Loucy (cell line): ENCODE measurements around the gene ZFR2.

ENCODE experiments used
- H2AFZ ChIP-seq: fragments of 200-600 bp; sonication (generic); 2 replicates; pipeline ENCODE4 v1.6.0; 2016; ENCODE audit warnings: antibody characterized with exemption, mild to moderate bottlenecking, low read length, moderate library complexity
- H3F3A ChIP-seq: fragments of 200-600 bp; 2 replicates; pipeline ENCODE4 v1.6.0; 2016; ENCODE audit warnings: antibody characterized with exemption, low read depth, mild to moderate bottlenecking
- H3K27me3 ChIP-seq: fragments of 200-600 bp; sonication (generic); 2 replicates; pipeline ENCODE4 v1.6.1; 2014; ENCODE audit warnings: low read length, mild to moderate bottlenecking; ENCODE audit not compliant: insufficient read depth, poor library complexity, severe bottlenecking
- H3K36me3 ChIP-seq: fragments of 200-600 bp; sonication (generic); 2 replicates; pipeline ENCODE4 v1.6.1; 2016; ENCODE audit warnings: low read length; ENCODE audit not compliant: insufficient read depth
- H3K4me1 ChIP-seq: fragments of 200-600 bp; sonication (generic); 2 replicates; pipeline ENCODE4 v1.5.1; 2014; ENCODE audit warnings: low read length, mild to moderate bottlenecking; ENCODE audit not compliant: insufficient read depth, poor library complexity, severe bottlenecking
- H3K4me2 ChIP-seq: fragments of 200-600 bp; sonication (generic); 2 replicates; pipeline ENCODE4 v1.6.0; 2014; ENCODE audit warnings: antibody characterized with exemption, low read length, low read depth, mild to moderate bottlenecking; ENCODE audit not compliant: poor library complexity, severe bottlenecking
- H3K4me3 ChIP-seq: fragments of 200-600 bp; sonication (generic); 2 replicates; pipeline ENCODE4 v1.5.1; 2014; ENCODE audit warnings: low read length, mild to moderate bottlenecking, mixed read lengths; ENCODE audit not compliant: poor library complexity, severe bottlenecking
- H3K79me2 ChIP-seq: fragments of 200-600 bp; sonication (generic); 2 replicates; pipeline ENCODE4 v1.6.1; 2014; ENCODE audit warnings: low read length; ENCODE audit not compliant: insufficient read depth
- H3K9ac ChIP-seq: fragments of 200-600 bp; sonication (generic); 2 replicates; pipeline ENCODE4 v1.6.0; 2014; ENCODE audit warnings: mild to moderate bottlenecking, low read depth, low read length, moderate library complexity; ENCODE audit not compliant: poor library complexity, severe bottlenecking
- H3K9me2 ChIP-seq: fragments of 200-600 bp; sonication (generic); replicated peaks from 2 replicates; pipeline ENCODE4 v1.6.1; 2016; ENCODE audit warnings: low read depth, low read length, mixed read lengths
- H3K9me3 ChIP-seq: fragments of 200-600 bp; sonication (generic); 2 replicates; pipeline ENCODE4 v1.6.1; 2014; ENCODE audit warnings: mild to moderate bottlenecking, antibody characterized with exemption, low read length, low read depth; ENCODE audit not compliant: insufficient read depth
- H4K20me1 ChIP-seq: fragments of 200-600 bp; sonication (generic); 2 replicates; pipeline ENCODE4 v1.6.0; 2014; ENCODE audit warnings: antibody characterized with exemption, low read length, mild to moderate bottlenecking; ENCODE audit not compliant: insufficient read depth, poor library complexity, severe bottlenecking
- EZH2phosphoT487 ChIP-seq: fragments of 200-600 bp; IDR thresholded peaks from 2 replicates; pipeline ENCODE4 v1.6.1; 2018; ENCODE audit warnings: antibody characterized with exemption, mild to moderate bottlenecking, moderate library complexity, borderline replicate concordance
- TF ChIP-seq, protein P1 (sequence below): fragments of 200-600 bp; sonication (generic); conservative IDR thresholded peaks from 2 replicates; pipeline ENCODE4 v1.5.1; 2014; ENCODE audit warnings: mild to moderate bottlenecking, antibody characterized with exemption, low read length

Gene ZFR2

DNA sequence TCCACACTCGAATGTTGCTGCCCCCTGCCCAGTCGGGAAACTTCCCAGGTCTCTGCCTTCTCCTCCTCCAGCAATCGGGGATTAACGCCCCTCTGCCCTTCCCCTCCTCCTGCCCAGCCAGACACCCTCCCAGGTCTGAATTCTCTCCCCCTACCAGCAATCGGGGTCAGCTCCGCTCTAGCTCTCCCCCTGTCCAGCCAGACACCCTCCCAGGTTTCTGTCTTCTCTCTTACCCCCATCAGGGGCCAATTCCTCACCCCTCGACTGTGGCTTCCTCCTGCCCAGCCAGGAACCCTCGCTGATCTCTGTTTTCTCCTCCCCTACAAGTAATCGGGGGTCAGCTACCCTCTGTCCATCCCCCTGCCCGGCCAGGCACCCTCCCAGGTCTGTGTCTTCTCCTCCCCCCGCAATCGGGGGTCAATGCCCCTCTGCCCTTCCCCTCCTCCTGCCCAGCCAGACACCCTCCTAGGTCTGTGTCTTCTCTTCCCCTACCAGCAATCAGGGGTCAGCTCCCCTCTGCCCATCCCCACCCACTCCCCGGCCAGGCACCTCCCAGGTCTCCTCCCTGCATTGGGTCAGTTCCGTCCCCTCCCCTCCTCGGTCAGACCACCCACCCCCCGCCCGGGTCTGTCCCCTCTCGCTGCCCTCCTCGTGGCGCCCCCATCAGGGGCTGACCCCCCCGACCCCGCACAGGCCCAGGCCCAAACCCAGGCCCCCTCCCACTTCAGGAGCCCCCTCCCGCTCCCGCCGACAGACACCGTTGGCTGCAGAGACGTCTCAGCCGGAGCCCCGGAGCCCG is 668 bp downstream of the ZFR2 start:
- Histone ChIP-seq H3K9ac (no peak overlapping the region), H3F3A (no peaks in the 10 kb centered on the region), H3K36me3 (no peaks in the 10 kb centered on the region), H3K27me3 (no peaks in the 10 kb centered on the region), H4K20me1 (no peaks in the 10 kb centered on the region), H3K4me2 (no peak overlapping the region), H3K9me2 (no peaks in the 10 kb centered on the region), H2AFZ (no peak overlapping the region), H3K4me1 (no peaks in the 10 kb centered on the region), H3K9me3 (no peaks in the 10 kb centered on the region), H3K79me2 (no peaks in the 10 kb centered on the region), H3K4me3 (no peak overlapping the region)
- no peak for TF ChIP-seq EZH2phosphoT487
- TF ChIP-seq, protein P1, sequence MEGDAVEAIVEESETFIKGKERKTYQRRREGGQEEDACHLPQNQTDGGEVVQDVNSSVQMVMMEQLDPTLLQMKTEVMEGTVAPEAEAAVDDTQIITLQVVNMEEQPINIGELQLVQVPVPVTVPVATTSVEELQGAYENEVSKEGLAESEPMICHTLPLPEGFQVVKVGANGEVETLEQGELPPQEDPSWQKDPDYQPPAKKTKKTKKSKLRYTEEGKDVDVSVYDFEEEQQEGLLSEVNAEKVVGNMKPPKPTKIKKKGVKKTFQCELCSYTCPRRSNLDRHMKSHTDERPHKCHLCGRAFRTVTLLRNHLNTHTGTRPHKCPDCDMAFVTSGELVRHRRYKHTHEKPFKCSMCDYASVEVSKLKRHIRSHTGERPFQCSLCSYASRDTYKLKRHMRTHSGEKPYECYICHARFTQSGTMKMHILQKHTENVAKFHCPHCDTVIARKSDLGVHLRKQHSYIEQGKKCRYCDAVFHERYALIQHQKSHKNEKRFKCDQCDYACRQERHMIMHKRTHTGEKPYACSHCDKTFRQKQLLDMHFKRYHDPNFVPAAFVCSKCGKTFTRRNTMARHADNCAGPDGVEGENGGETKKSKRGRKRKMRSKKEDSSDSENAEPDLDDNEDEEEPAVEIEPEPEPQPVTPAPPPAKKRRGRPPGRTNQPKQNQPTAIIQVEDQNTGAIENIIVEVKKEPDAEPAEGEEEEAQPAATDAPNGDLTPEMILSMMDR, result no peak

DNA sequence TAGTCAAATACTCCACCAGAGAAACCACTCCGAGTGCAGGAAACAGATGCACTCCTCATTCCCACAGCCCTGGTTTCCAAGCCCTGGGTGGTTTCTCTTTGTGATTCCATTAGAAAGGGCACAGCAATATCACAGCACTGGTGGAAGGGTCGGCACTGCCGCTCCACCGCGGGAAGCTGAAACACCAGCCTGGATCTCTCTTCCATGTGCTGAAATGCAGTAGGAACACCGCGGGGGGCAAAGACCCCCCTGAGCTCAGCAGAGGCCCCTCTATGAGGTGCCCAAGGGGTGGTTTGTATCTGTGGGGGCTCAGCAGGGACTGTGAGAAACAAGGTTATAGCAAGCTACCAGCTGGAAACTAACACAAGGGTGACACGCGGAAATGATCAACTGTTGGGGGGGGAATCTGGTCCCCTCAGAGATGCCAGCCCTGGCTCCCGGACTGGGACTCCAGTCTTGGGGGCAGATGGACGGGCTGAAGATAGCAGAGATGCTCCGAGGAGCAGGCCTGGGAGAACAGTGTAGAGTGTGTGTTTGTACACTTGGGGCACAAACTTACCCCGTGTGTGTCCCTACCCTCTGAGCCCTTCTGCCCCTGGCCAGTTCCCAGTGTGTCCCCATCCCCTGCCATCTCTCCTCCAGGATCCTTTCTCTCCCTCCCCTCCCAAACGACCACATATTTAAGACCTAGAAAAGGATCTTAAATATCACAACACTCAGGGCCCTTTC is 1.8 kb downstream of the ZFR2 start:
- H3K9ac ChIP-seq, result no peak overlapping the region
- H3K27me3 ChIP-seq, result no peaks in the 10 kb centered on the region
- TF ChIP-seq, protein P1, result no peak
- no peak for TF ChIP-seq EZH2phosphoT487
- H4K20me1 ChIP-seq, result no peaks in the 10 kb centered on the region
- no peaks in the 10 kb centered on the region for H3K9me2 ChIP-seq
- H3K4me3 ChIP-seq, result no peak overlapping the region
- H3K36me3 ChIP-seq, result no peaks in the 10 kb centered on the region
- H3K9me3 ChIP-seq, result no peaks in the 10 kb centered on the region
- no peaks in the 10 kb centered on the region for H3K79me2 ChIP-seq
- no peaks in the 10 kb centered on the region for H3F3A ChIP-seq
- H2AFZ ChIP-seq, result no peak overlapping the region
- no peak overlapping the region for H3K4me2 ChIP-seq
- H3K4me1 ChIP-seq, result no peaks in the 10 kb centered on the region

DNA sequence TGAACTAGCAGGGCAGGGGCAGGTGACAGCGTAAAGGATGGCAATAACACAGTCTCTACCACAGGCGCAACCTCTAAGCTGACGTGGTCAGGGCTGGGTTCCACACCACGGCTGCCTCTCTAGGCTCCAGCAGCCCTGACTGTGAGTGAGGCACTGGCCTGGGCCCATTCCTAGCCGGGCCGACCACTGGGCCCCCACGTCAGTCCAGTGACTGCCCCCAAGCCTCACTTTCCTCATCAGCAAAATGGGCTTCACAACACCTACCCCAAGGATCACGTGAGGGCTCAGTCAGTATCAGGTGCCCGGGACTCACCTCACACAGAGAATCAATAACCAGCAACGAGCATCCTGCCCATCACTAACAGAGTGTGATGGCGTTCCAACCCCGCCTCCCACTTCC is 5.2 kb downstream of the ZFR2 start:
- Histone ChIP-seq H3K27me3 (no peaks in the 10 kb centered on the region), H4K20me1 (no peaks in the 10 kb centered on the region), H2AFZ (no peak overlapping the region), H3K4me1 (no peaks in the 10 kb centered on the region), H3K9me3 (no peaks in the 10 kb centered on the region), H3K4me2 (no peak overlapping the region), H3K4me3 (no peak overlapping the region), H3K9ac (no peak overlapping the region), H3K79me2 (no peaks in the 10 kb centered on the region), H3K9me2 (no peaks in the 10 kb centered on the region), H3F3A (no peaks in the 10 kb centered on the region), H3K36me3 (no peaks in the 10 kb centered on the region)
- no peak for TF ChIP-seq EZH2phosphoT487
- TF ChIP-seq, protein P1, result no peak
